Esophagus muscularis mucosa (tissue), 4 donors: ENCODE data around the gene RAE1.

Experiments used
- EP300 ChIP-seq: sonication (generic); formaldehyde crosslinking; IDR thresholded peaks from one replicate; pipeline ENCODE4 v1.6.1; 2017; ENCODE audit warnings: antibody characterized with exemption
- POLR2A ChIP-seq: fragments of 450-650 bp; IDR thresholded peaks from one replicate; pipeline ENCODE4 v1.6.1; 2017; ENCODE audit warnings: antibody characterized with exemption, moderate library complexity, mild to moderate bottlenecking, low read depth
- POLR2AphosphoS5 ChIP-seq, 2 donors: sonication (generic); formaldehyde crosslinking; IDR thresholded peaks; one replicate each; pipeline ENCODE4 v1.6.1; 2017; ENCODE audit warnings: antibody characterized with exemption in 2 of 2
- TF ChIP-seq, protein P1 (sequence below), 3 experiments: fragments of 200-600 bp in 2 of 3; fragments of 450-650 bp in 1 of 3; sonication (generic) in 2 of 3; IDR thresholded peaks; one replicate each; pipeline ENCODE4 v1.5.1; 2017 to 2019; ENCODE audit warnings: antibody characterized with exemption in 3 of 3, mild to moderate bottlenecking in 2 of 3, moderate library complexity in 1 of 3

- TF ChIP-seq POLR2A (no peak), POLR2AphosphoS5 (IDR thresholded peaks at IDR 0.05) (no peak), EP300 (no peak)
- TF ChIP-seq, protein P1, sequence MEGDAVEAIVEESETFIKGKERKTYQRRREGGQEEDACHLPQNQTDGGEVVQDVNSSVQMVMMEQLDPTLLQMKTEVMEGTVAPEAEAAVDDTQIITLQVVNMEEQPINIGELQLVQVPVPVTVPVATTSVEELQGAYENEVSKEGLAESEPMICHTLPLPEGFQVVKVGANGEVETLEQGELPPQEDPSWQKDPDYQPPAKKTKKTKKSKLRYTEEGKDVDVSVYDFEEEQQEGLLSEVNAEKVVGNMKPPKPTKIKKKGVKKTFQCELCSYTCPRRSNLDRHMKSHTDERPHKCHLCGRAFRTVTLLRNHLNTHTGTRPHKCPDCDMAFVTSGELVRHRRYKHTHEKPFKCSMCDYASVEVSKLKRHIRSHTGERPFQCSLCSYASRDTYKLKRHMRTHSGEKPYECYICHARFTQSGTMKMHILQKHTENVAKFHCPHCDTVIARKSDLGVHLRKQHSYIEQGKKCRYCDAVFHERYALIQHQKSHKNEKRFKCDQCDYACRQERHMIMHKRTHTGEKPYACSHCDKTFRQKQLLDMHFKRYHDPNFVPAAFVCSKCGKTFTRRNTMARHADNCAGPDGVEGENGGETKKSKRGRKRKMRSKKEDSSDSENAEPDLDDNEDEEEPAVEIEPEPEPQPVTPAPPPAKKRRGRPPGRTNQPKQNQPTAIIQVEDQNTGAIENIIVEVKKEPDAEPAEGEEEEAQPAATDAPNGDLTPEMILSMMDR (IDR thresholded peaks at IDR 0.05): no peak
Observed at GRCh38 chr20:57386762-57387161, 35.7 kb downstream of the RAE1 start.
